IPS-NIHi7 (cell line): Measurements from ENCODE around the gene C1QTNF8.

ENCODE experiments used
- DNase-seq: peaks from one replicate; pipeline ENCODE4 v3.0.0; 2012; ENCODE audit warnings: mixed read lengths; ENCODE audit errors: extremely low spot score

C1QTNF8 gene

DNA sequence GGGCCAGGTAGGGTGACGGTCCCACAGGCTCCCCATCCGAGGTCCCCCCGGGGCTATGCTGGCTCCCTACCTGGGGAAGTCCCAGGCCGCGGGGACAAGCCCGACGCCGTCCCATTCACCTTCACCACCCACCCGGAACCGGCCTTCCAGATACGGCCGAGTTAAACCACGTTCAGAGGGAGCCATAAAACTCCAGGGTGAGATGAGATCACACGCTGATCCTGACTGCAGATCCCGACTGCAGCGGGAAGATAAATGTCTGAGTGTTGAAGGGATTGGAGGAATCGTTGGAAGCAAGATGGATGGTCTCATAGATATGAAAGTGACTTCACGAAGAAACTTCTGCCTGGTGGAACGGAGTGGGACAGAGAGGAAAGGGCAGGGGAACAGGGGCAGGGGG, 13.6 kb upstream of the C1QTNF8 start:
- DNase-seq = no peak

DNA sequence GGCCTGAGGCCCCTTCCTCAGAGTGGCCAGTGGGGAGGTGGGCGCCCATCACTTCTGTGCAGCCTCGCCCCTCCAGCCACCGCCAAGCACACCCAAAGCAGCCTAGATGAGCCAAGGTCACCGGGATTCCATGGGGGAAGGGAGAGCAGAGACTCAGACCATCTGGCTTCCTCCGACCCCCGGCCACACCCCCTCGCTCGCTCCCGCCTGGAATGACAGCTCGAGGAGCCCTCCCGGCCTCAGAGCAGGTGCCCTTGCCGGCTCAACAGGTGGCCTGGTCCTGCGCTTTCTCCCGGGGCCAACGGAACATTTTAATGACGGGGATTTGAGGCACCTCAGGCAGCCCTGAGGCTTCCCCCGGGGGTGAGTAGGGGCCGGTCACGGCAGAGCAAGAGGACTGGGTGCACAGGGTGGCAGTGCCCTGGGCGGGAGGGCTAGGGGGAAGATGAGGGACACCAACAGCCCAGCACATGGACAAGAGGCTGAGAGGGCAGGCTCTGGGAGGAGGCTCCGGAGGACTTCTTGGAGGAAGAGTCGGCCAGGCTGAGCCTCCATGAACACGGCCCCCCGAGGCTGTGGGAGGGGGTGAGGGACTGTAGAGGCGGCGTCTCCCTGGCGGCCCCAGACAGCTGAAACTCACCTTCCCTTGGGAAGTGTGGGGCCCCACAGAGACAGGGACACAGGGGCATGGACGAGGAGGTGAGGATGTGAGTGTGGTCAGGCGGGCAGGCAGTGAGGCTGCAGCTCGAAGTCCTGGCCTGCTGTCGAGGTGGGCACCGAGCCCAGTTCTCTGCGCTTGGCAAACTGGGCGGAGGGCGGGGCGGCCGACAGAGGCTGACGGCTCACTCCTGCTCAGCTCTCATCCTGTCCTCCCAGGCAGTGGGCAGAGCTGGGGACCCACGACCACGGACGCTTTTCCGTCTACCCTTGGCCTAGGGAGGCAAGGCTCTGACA, 12.5 kb upstream of the C1QTNF8 start:
- DNase-seq = no peak

DNA sequence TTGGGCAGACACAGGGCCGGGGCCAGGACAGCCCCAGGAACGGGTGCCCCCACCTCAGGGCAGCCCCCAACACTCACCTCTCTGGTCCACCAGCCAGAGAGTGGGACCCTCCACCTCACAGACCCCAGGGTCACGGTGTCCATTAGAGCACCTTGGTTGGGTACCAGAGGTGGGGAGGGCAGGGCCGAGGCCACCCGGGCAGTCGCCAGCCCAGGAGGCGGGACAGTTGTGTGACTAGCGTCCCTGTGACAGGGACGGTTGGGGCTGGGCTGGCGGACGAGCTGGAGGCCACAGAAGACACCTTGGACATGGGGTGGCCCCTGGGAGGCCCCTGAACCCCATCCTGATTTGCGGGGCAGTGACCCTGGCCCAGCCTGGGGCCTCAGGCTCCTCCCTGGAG, 11.7 kb upstream of the C1QTNF8 start:
- DNase-seq = no peak

DNA sequence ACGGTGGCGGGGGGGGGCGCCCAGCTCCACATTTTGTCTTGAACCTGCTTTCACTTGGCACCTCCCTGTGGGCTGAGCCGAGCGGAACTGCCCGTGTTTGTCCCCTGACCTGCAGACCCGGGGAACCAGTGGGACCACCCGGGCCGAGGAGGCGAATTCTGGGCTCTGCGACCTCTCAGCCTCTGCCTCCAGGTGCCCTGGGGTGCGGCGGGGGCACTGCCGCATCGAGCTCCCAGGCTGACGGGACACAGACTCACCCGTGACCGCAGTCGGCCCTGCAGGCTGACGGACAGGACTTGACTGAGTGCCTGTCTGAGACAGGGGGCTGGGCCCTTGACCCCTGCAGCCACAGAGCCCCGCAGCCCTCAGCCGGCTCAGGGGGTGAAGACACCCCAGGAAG, 11.1 kb upstream of the C1QTNF8 start:
- no peak for DNase-seq

DNA sequence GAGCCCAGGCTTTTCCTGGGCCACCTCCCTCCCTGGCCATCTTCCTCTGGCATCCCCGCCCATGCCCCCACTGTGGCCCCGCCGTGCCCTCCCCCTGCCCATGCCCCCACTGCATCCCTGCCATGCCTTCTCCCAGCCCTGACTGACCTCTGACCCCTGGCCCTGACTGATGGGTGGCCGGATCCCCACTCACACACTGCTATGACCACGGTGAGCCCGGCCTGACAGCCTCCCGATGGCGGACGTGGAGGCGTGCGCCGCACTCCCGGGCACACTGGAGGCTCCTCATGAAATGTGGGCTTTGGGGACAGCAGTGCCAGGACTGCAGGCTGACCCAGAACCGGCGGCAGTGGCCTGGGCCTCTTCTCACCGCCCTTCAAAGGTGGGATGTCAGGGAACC, 10.6 kb upstream of the C1QTNF8 start:
- no peak for DNase-seq

DNA sequence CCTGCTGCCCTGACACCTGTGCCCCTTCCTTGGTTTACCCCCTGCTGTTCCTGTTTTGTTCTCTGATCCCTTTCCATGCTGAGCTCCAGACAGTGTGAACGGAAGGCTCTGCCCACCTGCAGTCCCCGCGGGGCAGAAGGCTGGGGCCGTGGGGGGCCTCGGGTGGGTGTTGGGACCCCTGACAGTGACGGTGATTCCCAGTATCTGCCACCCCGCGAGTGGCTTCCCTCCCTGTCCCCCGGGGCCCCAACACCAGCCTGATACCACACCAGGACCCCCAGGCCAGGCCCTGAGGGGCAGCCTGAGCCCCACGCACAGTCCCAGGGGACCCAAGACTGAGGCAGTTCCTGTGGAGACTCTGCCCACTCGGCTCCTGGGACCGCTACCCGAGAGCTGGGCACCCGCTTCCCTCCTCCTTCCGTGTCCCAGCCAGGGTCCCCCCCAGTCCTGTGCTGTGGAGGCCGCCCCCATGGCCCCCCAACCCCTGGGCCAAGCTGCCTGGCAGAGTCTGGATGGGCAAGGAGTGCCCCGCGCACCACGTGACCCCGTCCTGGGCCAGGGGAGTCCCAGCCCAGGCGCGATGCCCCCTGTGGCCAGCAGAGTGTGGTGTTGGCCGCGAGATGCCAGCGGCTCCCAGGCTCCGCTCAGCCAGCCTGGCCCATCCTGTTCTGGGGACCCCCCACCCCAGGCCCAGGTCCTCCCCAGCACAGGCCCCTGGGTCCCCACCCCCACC, 10.0 kb upstream of the C1QTNF8 start:
- DNase-seq = peak; percentile 97

DNA sequence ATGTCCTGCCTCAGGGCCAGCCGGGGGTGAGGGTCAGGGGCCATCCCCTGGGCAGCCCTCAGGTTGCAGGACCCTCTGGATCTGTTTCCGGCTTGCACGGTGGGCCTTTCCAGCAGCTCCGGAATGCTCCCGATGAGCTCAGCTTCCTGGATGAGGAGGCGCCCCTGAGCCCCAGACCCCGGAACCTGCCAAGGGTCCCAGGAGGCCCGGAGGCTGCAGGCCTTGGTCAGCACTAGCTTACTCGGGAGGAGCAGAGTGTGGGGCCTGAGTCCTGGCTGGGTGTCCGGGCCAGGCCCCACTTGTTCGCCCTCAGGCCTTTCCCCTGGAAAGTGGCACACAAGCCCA, 7.6 kb upstream of the C1QTNF8 start:
- DNase-seq = no peak

DNA sequence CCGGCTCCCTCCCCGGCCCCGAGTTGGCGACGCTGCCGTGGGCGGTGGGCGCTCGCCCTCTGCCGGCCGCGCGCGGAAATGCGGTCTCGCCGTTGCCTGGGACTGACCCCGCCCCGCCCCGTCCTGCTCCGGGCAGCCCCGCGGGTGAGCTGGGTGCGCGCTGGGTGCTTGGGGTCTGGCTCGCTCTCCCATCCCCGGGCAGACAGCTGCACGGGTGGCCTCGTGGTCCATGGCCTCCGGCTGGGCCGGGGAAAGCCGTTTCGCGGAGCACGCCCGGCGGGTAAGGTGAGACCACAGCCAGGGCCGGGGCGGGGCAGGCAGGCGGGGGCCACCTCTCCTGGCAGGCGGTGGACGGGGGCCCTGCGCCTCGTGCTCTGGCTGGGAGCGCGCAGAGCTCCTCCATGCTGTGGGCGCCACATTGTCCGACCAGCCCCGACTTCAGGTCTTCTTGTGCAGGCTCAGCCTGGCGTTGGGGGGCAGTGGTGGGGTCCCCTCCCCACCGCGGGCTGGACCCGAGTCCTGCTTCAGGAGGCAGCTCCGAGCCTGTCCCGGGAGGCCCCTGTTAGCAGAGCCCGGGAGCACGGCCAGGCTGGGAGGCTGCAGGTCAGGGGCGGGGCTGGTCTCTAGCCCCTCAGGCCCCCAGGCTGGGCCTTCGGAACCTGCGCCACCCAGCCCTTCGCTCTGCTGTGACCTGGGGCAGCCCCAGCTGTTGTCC, 7.0 kb upstream of the C1QTNF8 start:
- peak; percentile 85 for DNase-seq

DNA sequence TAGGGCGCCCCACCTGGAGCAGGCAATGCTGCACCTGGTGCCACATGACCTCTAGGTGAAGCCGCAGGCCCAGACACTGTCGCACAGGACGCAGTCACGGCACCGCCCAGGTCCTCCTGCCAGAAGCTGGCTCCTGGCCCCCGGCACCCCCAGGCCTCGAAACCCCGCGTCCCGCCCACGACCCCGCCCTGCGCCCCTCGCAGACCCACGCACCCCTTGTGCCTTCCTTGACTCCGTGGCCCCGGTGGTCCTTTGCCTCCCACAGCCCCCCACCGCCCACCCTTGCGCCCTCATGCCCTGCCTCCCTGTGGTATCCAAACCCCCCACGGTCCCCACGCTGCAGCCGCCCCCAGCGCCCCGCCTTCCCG, 6.3 kb upstream of the C1QTNF8 start:
- DNase-seq = no peak

DNA sequence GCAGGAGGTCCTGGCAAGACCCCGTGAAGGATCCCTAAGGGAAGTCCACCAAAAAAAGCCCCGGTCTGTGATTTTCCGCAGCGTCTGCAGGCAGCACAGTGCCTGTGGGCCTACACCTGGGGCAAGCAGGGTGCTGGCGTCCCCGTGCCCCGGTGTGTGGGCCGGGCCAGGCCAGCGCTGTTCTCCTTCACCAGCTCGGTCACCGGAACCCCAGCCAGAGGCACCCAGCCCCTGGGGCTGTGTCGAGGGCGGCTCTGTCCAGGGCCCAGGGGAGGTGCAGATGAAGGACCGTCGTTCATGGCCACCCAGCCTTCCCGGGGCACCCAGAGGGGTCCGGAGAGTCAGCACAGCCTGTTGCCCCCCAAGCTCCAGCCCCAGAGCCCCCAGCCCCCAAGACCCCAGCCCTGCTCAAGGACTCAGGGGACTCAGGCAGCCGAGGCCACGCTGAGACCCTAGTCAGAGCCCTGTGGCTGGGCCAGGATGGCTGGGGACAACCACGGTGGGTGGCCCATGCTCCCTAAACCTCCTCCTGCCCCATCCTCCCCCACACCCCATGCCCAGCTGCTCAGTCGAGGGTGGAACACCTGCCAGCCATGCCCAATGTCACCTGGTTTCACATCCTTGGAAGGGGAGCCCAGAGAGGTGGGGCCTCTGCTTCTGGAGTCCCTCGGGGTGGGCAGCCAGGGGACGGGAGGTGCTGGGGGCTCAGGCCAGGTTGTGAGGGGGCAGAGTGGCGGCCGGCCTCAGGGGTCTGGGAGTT, 5.7 kb upstream of the C1QTNF8 start:
- no peak for DNase-seq

DNA sequence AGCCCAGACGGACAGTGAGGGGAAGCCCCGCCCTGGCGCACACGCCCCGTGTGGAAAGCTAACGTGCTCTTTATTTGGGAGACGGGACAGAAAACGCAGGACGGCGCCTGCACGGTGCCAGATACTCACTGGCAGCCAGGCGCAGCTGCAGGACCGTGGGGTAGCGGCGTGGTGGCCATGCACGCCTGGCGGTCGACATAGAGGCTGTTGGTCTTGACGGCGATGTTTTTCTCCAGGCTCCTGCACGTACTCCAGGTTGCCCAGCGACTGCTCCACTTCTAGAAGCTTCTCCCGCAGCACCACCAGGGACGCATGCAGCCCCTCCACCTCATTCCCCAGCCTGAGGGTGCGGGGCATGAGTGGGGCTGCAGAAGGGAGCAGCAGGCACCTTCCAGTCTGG, 5.1 kb upstream of the C1QTNF8 start:
- DNase-seq = no peak

DNA sequence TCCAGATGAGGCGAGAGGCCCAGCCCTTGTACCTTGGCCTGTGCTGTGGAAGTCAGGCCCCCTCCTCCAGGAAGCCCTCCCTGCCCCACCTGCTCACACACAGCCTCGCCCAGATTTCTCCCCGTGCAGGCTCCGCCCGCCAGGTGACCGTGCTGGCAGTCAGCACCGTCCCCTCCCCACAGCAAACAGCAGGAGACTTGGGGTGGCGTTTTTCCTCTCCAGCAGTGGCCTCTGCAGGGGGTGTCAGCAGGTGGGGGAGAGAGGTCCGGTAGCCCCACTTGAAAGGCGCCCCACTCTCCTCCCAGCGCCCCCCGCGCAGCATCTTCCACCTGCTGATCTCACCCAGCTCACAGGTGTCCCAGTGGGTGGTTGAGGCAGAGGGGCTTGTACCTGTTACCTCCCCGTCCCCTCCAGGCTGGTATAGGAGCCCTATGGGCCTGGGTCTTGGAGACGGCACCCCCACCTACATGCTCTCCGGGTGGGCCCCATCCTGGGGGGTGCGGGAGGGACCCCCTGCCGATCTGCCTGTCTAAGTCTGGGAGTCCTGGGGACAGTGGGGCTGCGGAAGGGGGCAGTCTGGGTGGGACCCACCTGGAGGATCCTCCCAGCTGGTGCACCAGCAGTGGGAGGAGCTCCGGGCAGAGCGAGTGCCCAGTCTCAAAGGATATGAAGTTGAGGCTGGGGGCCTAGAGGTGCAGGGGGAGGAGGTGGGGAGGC, 4.2 kb upstream of the C1QTNF8 start:
- no peak for DNase-seq

DNA sequence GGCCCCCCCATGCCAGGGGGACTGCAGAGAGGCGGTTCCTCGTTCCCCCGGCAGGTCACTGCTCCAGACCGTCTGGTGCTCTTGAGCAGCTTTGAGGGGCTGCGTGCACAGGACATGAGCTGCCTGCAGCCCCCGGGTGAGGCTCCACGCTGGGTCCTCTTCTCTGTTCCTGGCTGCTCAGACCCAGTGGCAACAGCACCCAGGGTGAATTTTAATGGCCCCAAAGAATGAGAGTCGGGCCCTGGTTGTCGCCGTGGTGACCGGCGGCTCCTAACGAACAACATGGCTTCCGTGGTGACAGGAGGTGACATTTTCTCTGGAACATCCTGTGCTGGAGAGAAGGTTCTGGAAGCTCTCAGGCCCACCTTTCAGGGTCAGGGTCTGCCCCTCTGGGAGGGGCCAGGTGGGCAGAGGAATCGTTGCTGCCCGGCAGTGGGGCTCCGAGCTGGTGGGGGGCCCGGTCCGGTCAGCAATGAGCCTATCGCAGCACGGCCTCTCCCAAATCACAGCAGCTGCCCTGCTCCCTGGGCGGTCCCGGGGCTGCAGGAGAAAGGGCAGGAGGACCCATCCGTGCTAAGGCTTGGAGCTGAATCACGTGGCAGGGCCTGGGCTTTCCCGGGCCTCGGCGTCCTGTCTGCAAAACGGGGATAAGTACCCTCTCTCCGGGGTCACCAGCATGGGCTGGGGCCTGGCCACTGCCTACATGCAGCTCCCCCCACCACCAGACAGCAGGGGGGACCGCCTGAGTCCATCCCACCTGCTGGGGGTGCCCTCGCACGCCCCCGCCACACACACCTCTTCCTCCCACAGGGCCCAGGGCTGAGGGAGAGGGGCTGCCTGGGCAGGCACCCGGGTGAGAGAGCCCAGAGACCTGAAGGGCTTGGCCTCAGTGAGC, 3.4 kb upstream of the C1QTNF8 start:
- DNase-seq = no peak

DNA sequence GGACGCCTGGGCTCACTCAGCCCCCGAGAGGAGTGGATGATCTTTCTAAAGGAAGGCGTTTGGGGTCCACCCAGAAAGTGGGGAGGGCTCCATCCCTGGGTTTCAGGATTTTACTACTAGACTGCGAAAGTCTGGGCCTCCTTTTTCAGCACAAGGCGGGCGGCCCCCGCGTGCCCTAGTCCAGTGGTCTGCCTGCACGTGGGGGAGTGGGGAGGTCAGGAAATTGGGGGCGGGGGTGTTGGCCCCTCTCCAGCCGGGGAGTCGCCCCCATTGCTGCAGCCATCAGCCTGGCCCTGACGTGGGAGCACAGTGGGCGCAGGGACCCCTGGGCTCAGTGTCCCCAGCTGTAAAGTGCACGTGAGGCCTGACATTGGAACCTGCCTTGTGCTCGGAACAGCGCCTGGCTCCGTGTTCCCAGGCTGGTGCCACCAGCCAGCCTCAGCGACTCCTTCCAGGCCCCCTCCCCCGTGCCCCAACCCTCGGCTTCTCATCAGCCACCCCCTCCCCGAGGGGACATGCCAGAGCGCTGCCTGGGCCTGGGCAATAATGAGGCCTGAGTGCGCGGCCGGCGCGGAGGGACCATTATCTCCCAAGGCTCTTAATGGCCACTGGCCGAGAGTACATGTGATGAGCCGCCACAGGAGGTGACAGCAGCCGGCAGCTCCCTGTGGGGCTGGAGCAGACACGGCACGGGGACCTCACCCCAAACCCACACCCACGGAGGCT, 2.4 kb upstream of the C1QTNF8 start:
- DNase-seq = no peak

DNA sequence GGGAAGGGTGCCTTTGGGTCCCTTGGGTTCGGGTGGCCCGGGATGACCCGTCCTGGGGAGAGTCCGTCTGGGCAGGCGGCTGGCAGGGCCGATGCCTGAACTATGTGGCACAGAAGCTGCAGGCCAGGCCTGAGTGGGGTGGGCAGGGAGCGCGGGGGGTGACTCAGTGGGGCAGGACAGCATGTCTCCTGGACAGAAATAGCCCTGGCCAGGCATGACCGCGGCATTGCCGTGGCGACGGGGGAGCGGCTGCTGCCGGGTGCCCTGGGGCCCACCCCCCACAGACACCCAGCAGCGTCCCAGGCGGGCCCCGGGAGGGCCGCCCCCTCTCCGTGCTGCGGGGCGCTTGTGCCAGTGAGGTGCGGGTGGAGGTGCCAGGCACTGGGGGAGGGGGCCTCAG, 1.8 kb upstream of the C1QTNF8 start:
- DNase-seq = no peak

DNA sequence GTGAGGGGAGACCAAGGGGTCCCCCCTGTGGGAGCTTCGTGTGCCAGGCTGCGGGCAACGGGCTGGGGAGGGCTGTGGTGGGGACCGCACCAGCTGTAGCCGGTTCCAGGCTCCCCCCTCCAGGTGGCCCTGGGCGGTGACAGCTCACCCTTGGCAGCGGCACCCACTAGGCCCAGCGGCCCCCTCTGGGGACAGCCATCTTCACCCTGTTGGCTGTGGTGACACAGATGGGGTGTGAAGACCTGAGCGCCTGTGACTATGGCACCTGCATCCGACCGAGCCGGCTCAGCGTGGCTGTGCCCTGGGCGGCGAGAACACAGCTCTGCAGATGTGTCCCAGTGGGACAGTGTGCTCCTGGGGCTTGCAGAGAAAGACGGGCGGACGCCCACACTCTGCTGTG, 1.1 kb upstream of the C1QTNF8 start:
- no peak for DNase-seq

DNA sequence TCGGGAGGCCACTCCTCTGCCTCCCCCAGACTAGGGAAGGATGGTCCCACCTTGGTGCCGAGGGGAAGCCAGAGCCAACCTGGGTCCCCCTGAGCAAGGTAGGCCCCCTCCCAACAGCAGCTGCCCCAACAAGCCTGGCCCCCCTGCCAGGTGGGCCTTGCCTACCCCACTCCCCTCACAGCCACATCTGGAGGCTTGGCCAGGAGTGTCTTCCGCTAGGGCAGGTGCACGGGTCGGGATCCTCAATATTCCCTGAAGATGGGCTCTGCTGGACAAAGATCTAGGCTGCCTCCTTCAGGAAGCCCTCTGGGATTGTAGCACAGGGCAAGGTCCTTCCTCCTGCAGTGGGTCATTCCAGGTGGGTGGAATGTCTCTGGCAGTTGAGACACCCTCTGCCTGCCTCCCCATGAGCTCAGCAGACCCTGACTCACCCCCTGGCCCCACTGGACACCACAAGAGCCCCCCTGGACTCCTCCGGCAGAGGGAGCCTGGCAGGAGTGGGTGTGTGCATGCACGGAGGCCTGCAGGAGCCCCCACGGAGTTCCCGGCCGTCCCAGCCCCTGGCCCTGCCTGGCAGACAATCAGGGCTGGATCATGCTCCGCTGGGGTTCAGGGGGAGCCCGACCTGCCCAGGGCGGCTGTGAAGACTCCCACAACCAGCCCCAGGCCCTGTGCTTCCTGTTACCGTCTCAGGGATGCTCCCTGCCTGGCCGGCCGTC, 435 bp downstream of the C1QTNF8 start:
- no peak for DNase-seq

DNA sequence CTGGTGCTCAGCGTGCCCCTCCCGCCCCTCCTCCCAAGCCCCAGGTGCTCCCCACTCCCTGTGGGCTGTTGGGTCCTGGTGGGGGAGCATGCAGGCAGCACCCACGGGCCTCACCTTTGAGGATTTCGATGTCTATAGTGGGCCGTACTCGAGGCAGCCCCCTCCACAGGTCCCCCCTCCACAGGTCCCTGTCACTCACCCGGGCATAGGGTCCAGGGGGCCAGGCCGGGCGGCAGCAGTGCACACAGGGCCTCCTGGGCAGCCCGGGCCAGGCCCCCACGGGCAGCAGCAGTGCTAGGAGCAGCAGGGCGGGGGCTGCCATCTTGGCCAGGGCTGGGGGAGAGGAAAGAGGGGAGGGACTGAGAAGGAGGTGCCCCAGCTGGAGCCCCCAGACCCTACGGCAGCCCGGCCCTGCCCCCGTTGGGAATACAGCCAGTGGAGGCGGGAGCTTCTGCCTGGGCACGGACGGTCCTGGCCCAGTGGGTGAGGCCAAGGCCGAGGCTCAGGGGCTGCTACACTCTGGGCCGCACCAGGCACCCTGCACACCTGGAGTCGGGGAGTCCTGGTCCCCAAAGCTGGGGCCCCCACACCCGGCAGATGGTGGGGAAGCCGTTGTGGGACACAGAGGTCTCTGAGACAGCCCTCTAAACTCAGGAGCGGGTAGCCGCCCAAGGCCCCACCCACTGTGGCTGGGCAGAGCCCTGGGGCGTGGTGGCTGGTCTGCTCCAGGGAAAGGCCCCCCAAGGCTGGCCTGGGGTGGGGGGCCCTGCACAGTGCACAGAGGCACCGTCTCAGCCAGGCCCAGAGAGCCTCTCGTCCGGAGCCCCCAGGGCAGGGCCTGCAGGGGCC, 1.2 kb downstream of the C1QTNF8 start:
- DNase-seq = no peak
